ENCODE measurements around the gene NRROS. TPM values are rescaled to one million over a fixed set of nuclear protein-coding genes. Genes with fewer than 3 reads are reported as not detected.

Gene NRROS
- polyA plus RNA-seq, 2 of the 4 experiments (the other 2 are of a cell fraction): not detected

DNA sequence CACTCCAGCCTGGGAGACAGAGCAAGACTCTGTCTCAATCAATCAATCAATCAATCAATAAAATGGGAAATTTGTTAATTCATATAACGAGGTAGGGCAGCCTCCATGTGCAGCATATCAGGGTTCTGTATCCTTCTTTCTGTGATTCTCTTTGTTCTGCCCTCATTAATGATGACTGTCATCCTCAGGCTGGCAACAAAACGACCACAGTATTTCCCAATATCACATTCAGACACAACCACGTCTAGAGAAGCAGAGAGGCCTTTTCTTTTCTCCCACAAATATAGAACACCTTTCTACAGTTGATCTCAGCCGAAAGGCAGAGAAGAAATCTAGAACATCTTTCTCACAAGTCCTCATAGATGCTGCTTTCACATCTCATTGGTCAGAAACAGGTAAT lies 61.3 kb downstream of the NRROS start:
- no peak for DNase-seq (ENCODE audit: low read depth in 1 of 2, low spot score in 1 of 2)
- 45% methylated on average over 4 of the region's 4 CpGs for WGBS (ENCODE audit: missing lambda C conversion rate)

GRCh38 chr3:196706327-196706726 lies 66.8 kb downstream of the NRROS start:
- Histone ChIP-seq H3K27ac (no peak overlapping the region), H3K4me1 (0 out of 3 replicates have a peak, but pooled peaks cover 3% of the 10 kb centered on the region), H3K4me3 (no peak overlapping the region), H3K9me3 (no peaks in the 10 kb centered on the region), H3K4me2 (no peak overlapping the region)
- ATAC-seq (no peak), DNase-seq (ENCODE audit: low read depth in 1 of 2, low spot score in 1 of 2) (no peak), FAIRE-seq (no peak)
- ChIA-PET CTCF (interaction anchor here (3.4 kb wide), 1 partner anchor 97 kb away, joined by 14 read pairs; no protein-coding TSS in a partner anchor), POLR2A (no interaction called here)
- WGBS (ENCODE audit: missing lambda C conversion rate): 81% methylated on average over 5 of the region's 5 CpGs
- no peak for TF ChIP-seq TP53 (CRISPR knock-in tag; IDR thresholded peaks at IDR 0.05)
- TF ChIP-seq, protein P1, sequence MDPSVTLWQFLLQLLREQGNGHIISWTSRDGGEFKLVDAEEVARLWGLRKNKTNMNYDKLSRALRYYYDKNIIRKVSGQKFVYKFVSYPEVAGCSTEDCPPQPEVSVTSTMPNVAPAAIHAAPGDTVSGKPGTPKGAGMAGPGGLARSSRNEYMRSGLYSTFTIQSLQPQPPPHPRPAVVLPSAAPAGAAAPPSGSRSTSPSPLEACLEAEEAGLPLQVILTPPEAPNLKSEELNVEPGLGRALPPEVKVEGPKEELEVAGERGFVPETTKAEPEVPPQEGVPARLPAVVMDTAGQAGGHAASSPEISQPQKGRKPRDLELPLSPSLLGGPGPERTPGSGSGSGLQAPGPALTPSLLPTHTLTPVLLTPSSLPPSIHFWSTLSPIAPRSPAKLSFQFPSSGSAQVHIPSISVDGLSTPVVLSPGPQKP (IDR thresholded peaks at IDR 0.05; ENCODE audit: low read depth, low read length): no peak
- TF ChIP-seq ZSCAN20 (CRISPR knock-in tag; IDR thresholded peaks at IDR 0.05): no peak
- TF ChIP-seq CBX2 (IDR thresholded peaks at IDR 0.05; ENCODE audit: borderline replicate concordance, low read depth): no peak
- no peak for TF ChIP-seq EHMT2 (IDR thresholded peaks at IDR 0.05; ENCODE audit: low read depth)
- TF ChIP-seq EP300 (IDR thresholded peaks at IDR 0.05): no peak
- TF ChIP-seq CHD2 (IDR thresholded peaks at IDR 0.05; ENCODE audit: low read length, partially characterized antibody): no peak
- TF ChIP-seq POLR2A (IDR thresholded peaks at IDR 0.05; ENCODE audit: low read length): no peak
- TF ChIP-seq CTCF (IDR thresholded peaks at IDR 0.05): no peak
- TF ChIP-seq NFE2L2 (conservative IDR thresholded peaks at IDR 0.05; ENCODE audit: low read length): no peak
- no peak for TF ChIP-seq KDM1A (IDR thresholded peaks at IDR 0.05; ENCODE audit: low read depth)
- TF ChIP-seq RCOR1 (IDR thresholded peaks at IDR 0.05; ENCODE audit: low read depth, low read length): no peak
- no peak for TF ChIP-seq CBX8 (IDR thresholded peaks at IDR 0.05)
- no peak for TF ChIP-seq MAX (IDR thresholded peaks at IDR 0.05)
- no peak for TF ChIP-seq HMGXB4 (CRISPR knock-in tag; IDR thresholded peaks at IDR 0.05; ENCODE audit: borderline replicate concordance)
- no peak for TF ChIP-seq HDAC2 (IDR thresholded peaks at IDR 0.05)
- no peak for TF ChIP-seq FOXS1 (CRISPR knock-in tag; IDR thresholded peaks at IDR 0.05)

More for the DNA sequence above, 61.3 kb downstream of the NRROS start:
- Histone ChIP-seq H3K4me2 (no peak overlapping the region), H3K4me3 (no peak overlapping the region), H3K9me3 (no peaks in the 10 kb centered on the region), H3K4me1 (no peaks in the 10 kb centered on the region), H3K27ac (no peak overlapping the region)
- ChIA-PET POLR2A (no interaction called here), CTCF (interaction anchor here (1.0 to 1.2 kb wide), 2 partner anchors 172 to 269 kb away, joined by 3 read pairs; no protein-coding TSS in a partner anchor)
- FAIRE-seq (no peak), ATAC-seq (no peak)
- TF ChIP-seq JUNB (IDR thresholded peaks at IDR 0.05): no peak
- no peak for TF ChIP-seq CHD2 (IDR thresholded peaks at IDR 0.05; ENCODE audit: low read length, partially characterized antibody)
- TF ChIP-seq BCL3 (IDR thresholded peaks at IDR 0.05): no peak
- no peak for TF ChIP-seq ESRRA (IDR thresholded peaks at IDR 0.05; ENCODE audit: borderline replicate concordance, low read length)
- no peak for TF ChIP-seq HES2 (IDR thresholded peaks at IDR 0.05)
- no peak for TF ChIP-seq BHLHE40 (IDR thresholded peaks at IDR 0.05; ENCODE audit: low read depth, low read length)
- no peak for TF ChIP-seq HOXB5 (CRISPR knock-in tag; IDR thresholded peaks at IDR 0.05)
- no peak for TF ChIP-seq USF2 (IDR thresholded peaks at IDR 0.05)
- no peak for TF ChIP-seq CBX2 (IDR thresholded peaks at IDR 0.05; ENCODE audit: borderline replicate concordance, low read depth)
- TF ChIP-seq KDM5A (IDR thresholded peaks at IDR 0.05): no peak
- no peak for TF ChIP-seq ZC3H11A (IDR thresholded peaks at IDR 0.05)
- TF ChIP-seq HOXA7 (CRISPR knock-in tag; IDR thresholded peaks at IDR 0.05): no peak

Data from A549 (cell line).